NT2/D1 (cell line): ENCODE measurements around the gene SGPL1.

Experiments
- SUZ12 ChIP-seq: IDR thresholded peaks from 2 replicates; pipeline ENCODE4 v1.6.1; 2011; ENCODE audit not compliant: insufficient read length, insufficient read depth; ENCODE audit errors: extremely low read depth
- YY1 ChIP-seq: IDR thresholded peaks from 2 replicates; pipeline ENCODE4 v1.6.1; 2011; ENCODE audit not compliant: insufficient read length, insufficient read depth
- ZNF274 ChIP-seq: IDR thresholded peaks from 2 replicates; pipeline ENCODE4 v1.6.1; 2011; ENCODE audit warnings: mild to moderate bottlenecking, low read depth, low read length

GRCh38 chr10:70913893-70914240 is 98.1 kb downstream of the SGPL1 start:
- TF ChIP-seq ZNF274 (no peak), YY1 (no peak), SUZ12 (no peak)
